ENCODE results near the gene GRM7. TPM values are rescaled to one million over a fixed set of nuclear protein-coding genes. Genes with fewer than 3 reads are reported as not detected.

Gene GRM7
- total and polyA plus RNA-seq, 9 of the 15 experiments (the other 6 are each of a cell fraction or from before 2014, with no cell fraction given), result not detected

DNA sequence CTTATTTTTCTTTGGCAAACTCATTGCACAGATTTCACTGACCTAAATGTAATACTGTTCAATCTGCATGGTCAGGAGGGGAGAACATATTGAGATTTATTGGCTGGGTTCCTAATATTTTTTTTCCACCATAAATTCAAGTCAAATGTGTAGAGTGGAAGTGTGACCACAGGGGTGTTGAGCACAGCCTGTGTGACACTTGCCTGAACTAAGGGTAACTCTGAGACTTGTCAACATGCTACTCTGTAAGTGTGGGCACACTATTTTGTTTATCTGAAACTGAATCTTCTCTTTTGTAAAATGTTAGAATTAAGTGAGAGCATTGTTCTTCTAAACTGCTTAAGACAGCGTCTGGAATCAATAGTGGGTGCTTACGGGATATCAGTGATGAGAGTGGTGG lies 516.2 kb downstream of the GRM7 start:
- 0% methylated on average over 2 of the region's 2 CpGs for WGBS (ENCODE audit: insufficient coverage, low coverage, missing lambda C conversion rate)
- TF ChIP-seq, protein P1, sequence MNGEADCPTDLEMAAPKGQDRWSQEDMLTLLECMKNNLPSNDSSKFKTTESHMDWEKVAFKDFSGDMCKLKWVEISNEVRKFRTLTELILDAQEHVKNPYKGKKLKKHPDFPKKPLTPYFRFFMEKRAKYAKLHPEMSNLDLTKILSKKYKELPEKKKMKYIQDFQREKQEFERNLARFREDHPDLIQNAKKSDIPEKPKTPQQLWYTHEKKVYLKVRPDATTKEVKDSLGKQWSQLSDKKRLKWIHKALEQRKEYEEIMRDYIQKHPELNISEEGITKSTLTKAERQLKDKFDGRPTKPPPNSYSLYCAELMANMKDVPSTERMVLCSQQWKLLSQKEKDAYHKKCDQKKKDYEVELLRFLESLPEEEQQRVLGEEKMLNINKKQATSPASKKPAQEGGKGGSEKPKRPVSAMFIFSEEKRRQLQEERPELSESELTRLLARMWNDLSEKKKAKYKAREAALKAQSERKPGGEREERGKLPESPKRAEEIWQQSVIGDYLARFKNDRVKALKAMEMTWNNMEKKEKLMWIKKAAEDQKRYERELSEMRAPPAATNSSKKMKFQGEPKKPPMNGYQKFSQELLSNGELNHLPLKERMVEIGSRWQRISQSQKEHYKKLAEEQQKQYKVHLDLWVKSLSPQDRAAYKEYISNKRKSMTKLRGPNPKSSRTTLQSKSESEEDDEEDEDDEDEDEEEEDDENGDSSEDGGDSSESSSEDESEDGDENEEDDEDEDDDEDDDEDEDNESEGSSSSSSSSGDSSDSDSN (IDR thresholded peaks at IDR 0.05; ENCODE audit: borderline replicate concordance in 1 of 2, low read depth in 2 of 2, low read length in 2 of 2), result no peak
- TF ChIP-seq CBX5 (IDR thresholded peaks at IDR 0.05; ENCODE audit: borderline replicate concordance, low read depth), result no peak
- no peak overlapping the region for H3K9ac ChIP-seq (ENCODE audit: insufficient read depth in 1 of 2, low read depth in 2 of 2, low read length in 2 of 2)
- no TSS peak for BruUV-seq (replicated peaks)
- no peak overlapping the region for H2AFZ ChIP-seq (ENCODE audit: low read depth, low read length)
- in situ Hi-C loops (cut with MboI), result no loop called here
- ATAC-seq, result no peak
- H3K4me2 ChIP-seq (ENCODE audit: insufficient read depth, low read length), result no peak overlapping the region
- H3K9me1 ChIP-seq (ENCODE audit: control insufficient read depth, insufficient read depth, low read length), result no peaks in the 10 kb centered on the region
- POLR2A ChIA-PET, result no interaction called here
- DNase-seq (ENCODE audit: extremely low read depth in 1 of 4, low spot score in 3 of 4), result no peak
- no peaks in the 10 kb centered on the region for H3K4me1 ChIP-seq (replicated peaks in 1 of 2; ENCODE audit: control insufficient read depth in 2 of 2, insufficient read depth in 2 of 2, low read length in 2 of 2)
- H3K36me3 ChIP-seq (ENCODE audit: control insufficient read depth, insufficient read depth, low read length), result no peaks in the 10 kb centered on the region
- H3K27ac ChIP-seq (ENCODE audit: extremely low read depth, low read depth, low read length), result no peak overlapping the region
- no peak for FAIRE-seq
- CTCF ChIA-PET (ENCODE audit: low intra/inter-chr PET ratio), result no interaction called here
- intact Hi-C loops (cut with micrococcal nuclease), result no loop called here
- no peaks in the 10 kb centered on the region for H3K9me3 ChIP-seq (replicated peaks; ENCODE audit: control insufficient read depth, insufficient read depth, low read depth, low read length)
- no peak overlapping the region for H3K4me3 ChIP-seq
- no peaks in the 10 kb centered on the region for H3K79me2 ChIP-seq (ENCODE audit: control insufficient read depth, insufficient read depth, low read length)
- no peaks in the 10 kb centered on the region for H4K20me1 ChIP-seq (replicated peaks; ENCODE audit: control insufficient read depth, insufficient read depth, low read length)
- H3K27me3 ChIP-seq (ENCODE audit: control insufficient read depth in 2 of 2, insufficient read depth in 2 of 2, low read length in 2 of 2), result no peaks in the 10 kb centered on the region

DNA sequence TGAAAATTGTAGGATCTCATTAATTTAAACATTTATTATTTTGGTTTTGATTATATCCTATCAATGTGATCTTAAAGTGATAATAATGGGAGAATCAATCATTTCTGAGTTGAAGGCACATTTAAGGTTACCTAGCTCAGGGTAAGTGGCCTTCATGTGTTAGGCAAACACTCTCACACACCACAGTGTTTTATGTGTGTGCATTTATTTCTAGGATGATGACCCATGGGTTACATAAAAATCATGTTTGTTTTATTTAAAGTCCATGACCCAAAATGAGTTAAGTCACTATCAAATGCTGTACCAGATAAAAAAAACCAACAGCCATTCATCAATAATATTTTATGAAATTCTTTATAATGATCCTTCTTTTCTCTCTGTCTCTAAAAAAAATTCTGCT lies 520.8 kb downstream of the GRM7 start:
- ChIA-PET CTCF (ENCODE audit: low intra/inter-chr PET ratio) (no interaction called here), POLR2A (no interaction called here)
- FAIRE-seq (no peak), DNase-seq (ENCODE audit: extremely low read depth in 1 of 4, low spot score in 3 of 4) (no peak), ATAC-seq (no peak)
- peaks cover 3% of the 10 kb centered on the region; the same call in 1 of the 2 replicates for H3K9me3 ChIP-seq (replicated peaks; ENCODE audit: control insufficient read depth, insufficient read depth, low read depth, low read length)
- no TSS peak for BruUV-seq (replicated peaks)
- no peaks in the 10 kb centered on the region for H3K79me2 ChIP-seq (ENCODE audit: control insufficient read depth, insufficient read depth, low read length)
- H3K9me1 ChIP-seq (ENCODE audit: control insufficient read depth, insufficient read depth, low read length), result no peaks in the 10 kb centered on the region
- H3K4me3 ChIP-seq, result no peak overlapping the region
- no peak overlapping the region for H3K9ac ChIP-seq (ENCODE audit: insufficient read depth in 1 of 2, low read depth in 2 of 2, low read length in 2 of 2)
- H3K27ac ChIP-seq (ENCODE audit: extremely low read depth, low read depth, low read length), result no peak overlapping the region
- no peak overlapping the region for H3K4me2 ChIP-seq (ENCODE audit: insufficient read depth, low read length)
- intact Hi-C loops (cut with micrococcal nuclease), result no loop called here
- no peak overlapping the region for H2AFZ ChIP-seq (ENCODE audit: low read depth, low read length)
- H3K27me3 ChIP-seq (ENCODE audit: control insufficient read depth in 2 of 2, insufficient read depth in 2 of 2, low read length in 2 of 2), result no peaks in the 10 kb centered on the region
- no peaks in the 10 kb centered on the region for H3K4me1 ChIP-seq (replicated peaks in 1 of 2; ENCODE audit: control insufficient read depth in 2 of 2, insufficient read depth in 2 of 2, low read length in 2 of 2)
- H4K20me1 ChIP-seq (replicated peaks; ENCODE audit: control insufficient read depth, insufficient read depth, low read length), result no peaks in the 10 kb centered on the region
- H3K36me3 ChIP-seq (ENCODE audit: control insufficient read depth, insufficient read depth, low read length), result no peaks in the 10 kb centered on the region
- in situ Hi-C loops (cut with MboI), result no loop called here
- TF ChIP-seq HMG20B (CRISPR knock-in tag; IDR thresholded peaks at IDR 0.05) (no peak), NFRKB (IDR thresholded peaks at IDR 0.05; ENCODE audit: low read depth) (no peak), GATA2 (CRISPR knock-in tag; IDR thresholded peaks at IDR 0.05) (no peak), ZNF780A (CRISPR knock-in tag; IDR thresholded peaks at IDR 0.05) (no peak)
- TF ChIP-seq, protein P2, sequence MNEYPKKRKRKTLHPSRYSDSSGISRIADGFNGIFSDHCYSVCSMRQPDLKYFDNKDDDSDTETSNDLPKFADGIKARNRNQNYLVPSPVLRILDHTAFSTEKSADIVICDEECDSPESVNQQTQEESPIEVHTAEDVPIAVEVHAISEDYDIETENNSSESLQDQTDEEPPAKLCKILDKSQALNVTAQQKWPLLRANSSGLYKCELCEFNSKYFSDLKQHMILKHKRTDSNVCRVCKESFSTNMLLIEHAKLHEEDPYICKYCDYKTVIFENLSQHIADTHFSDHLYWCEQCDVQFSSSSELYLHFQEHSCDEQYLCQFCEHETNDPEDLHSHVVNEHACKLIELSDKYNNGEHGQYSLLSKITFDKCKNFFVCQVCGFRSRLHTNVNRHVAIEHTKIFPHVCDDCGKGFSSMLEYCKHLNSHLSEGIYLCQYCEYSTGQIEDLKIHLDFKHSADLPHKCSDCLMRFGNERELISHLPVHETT (CRISPR knock-in tag; conservative IDR thresholded peaks at IDR 0.05 in 1 of 2, IDR thresholded peaks at IDR 0.05 in 1 of 2), result no peak
- TF ChIP-seq, protein P3, sequence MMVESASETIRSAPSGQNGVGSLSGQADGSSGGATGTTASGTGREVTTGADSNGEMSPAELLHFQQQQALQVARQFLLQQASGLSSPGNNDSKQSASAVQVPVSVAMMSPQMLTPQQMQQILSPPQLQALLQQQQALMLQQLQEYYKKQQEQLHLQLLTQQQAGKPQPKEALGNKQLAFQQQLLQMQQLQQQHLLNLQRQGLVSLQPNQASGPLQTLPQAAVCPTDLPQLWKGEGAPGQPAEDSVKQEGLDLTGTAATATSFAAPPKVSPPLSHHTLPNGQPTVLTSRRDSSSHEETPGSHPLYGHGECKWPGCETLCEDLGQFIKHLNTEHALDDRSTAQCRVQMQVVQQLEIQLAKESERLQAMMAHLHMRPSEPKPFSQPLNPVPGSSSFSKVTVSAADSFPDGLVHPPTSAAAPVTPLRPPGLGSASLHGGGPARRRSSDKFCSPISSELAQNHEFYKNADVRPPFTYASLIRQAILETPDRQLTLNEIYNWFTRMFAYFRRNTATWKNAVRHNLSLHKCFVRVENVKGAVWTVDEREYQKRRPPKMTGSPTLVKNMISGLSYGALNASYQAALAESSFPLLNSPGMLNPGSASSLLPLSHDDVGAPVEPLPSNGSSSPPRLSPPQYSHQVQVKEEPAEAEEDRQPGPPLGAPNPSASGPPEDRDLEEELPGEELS (CRISPR knock-in tag; IDR thresholded peaks at IDR 0.05; ENCODE audit: borderline replicate concordance), result no peak
- TF ChIP-seq, protein P4, sequence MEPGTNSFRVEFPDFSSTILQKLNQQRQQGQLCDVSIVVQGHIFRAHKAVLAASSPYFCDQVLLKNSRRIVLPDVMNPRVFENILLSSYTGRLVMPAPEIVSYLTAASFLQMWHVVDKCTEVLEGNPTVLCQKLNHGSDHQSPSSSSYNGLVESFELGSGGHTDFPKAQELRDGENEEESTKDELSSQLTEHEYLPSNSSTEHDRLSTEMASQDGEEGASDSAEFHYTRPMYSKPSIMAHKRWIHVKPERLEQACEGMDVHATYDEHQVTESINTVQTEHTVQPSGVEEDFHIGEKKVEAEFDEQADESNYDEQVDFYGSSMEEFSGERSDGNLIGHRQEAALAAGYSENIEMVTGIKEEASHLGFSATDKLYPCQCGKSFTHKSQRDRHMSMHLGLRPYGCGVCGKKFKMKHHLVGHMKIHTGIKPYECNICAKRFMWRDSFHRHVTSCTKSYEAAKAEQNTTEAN (CRISPR knock-in tag; IDR thresholded peaks at IDR 0.05), result no peak

Measured in K562 (cell line).